GM12892 (cell line): Measurements from ENCODE around the gene DNAL4.

Source experiments
- POLR2A ChIP-seq: IDR thresholded peaks from 2 replicates; pipeline ENCODE4 v1.6.1; 2011; ENCODE audit warnings: low read depth, low read length, control low read depth
- POLR2AphosphoS5 ChIP-seq: IDR thresholded peaks from 2 replicates; pipeline ENCODE4 v1.6.1; 2011; ENCODE audit warnings: low read depth, low read length, control low read depth
- TAF1 ChIP-seq: IDR thresholded peaks from 2 replicates; pipeline ENCODE4 v1.6.1; 2011; ENCODE audit warnings: low read depth, mild to moderate bottlenecking, control low read depth, low read length, borderline replicate concordance

DNA sequence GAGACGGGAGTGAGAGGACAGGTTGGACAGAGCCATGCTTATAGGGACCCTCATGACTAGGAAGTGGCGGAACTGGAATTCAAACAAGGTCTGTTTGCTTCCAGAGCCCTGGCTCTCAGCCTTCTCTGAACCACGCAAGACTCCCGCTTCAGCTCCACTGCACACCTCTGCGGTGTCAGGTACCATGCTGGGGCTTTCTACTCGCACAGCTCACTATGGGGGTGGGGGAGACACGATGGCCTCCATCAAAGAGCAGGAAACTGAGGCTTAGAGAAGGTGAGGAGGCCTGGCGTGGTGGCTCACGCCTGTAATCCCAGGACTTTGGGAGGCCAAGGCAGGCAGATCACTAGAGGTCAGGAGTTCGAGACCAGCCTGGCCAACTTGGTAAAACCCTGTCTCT is 52.4 kb downstream of the DNAL4 start:
- TF ChIP-seq POLR2A (no peak), TAF1 (no peak), POLR2AphosphoS5 (no peak)
